Esophagus squamous epithelium (tissue), 5 donors: Measurements from ENCODE around the gene BEND3. TPM values are rescaled to one million over a fixed set of nuclear protein-coding genes. Genes with fewer than 3 reads are reported as not detected.
"Not testable (repeated sequence)": the region's sequence is repeated elsewhere in the genome, so short reads cannot be mapped to it uniquely, and the experiment has no call there.

ENCODE experiments used
- DNase-seq: peaks from one replicate; lab custom pipeline; 2025; lab: John Stamatoyannopoulos, UW
- H3K27ac ChIP-seq, 4 donors: fragments of 200-600 bp; sonication (generic); one replicate each; pipeline ENCODE4 v1.5.1; 2016 to 2019; ENCODE audit warnings: mild to moderate bottlenecking in 1 of 4
- H3K27me3 ChIP-seq, 4 donors: fragments of 200-600 bp; sonication (generic); 1 replicate in 3 of 4; 2 replicates in 1 of 4; pipeline versions ENCODE4 v1.5.1 to v1.6.0; 2017 to 2021; ENCODE audit warnings: antibody characterized with exemption in 1 of 4
- H3K36me3 ChIP-seq, 3 donors: fragments of 200-600 bp; sonication (generic); one replicate each; pipeline ENCODE4 v1.5.1; 2016 to 2019
- H3K4me1 ChIP-seq, 3 donors: fragments of 200-600 bp; sonication (generic); one replicate each; pipeline ENCODE4 v1.5.1; 2017 to 2019
- H3K4me3 ChIP-seq, 4 donors: fragments of 200-600 bp; sonication (generic); 1 replicate in 3 of 4; 2 replicates in 1 of 4; pipeline ENCODE4 v1.5.1; 2016 to 2019; ENCODE audit warnings: mild to moderate bottlenecking in 2 of 4, moderate library complexity in 1 of 4
- H3K9me3 ChIP-seq, 3 donors: fragments of 200-600 bp; sonication (generic); one replicate each; pipeline ENCODE4 v1.5.1; 2016 to 2019
- CTCF ChIP-seq, 6 experiments: fragments of 450-650 bp in 4 of 6; fragments of 200-600 bp in 2 of 6; sonication (generic) in 2 of 6; IDR thresholded peaks; one replicate each; pipeline ENCODE4 v1.5.1; 2016 to 2019; ENCODE audit warnings: antibody characterized with exemption in 6 of 6, mild to moderate bottlenecking in 4 of 6, moderate library complexity in 4 of 6
- POLR2A ChIP-seq, 4 donors: fragments of 450-650 bp; IDR thresholded peaks; one replicate each; pipeline ENCODE4 v1.6.1; 2017; ENCODE audit warnings: antibody characterized with exemption in 4 of 4, mild to moderate bottlenecking in 4 of 4, moderate library complexity in 3 of 4
- WGBS, 2 donors: methylation state at CpG; one replicate each; pipeline ENCODE4 v1.1.5; 2018; 5-methylcytosine and 5-hydroxymethylcytosine counted together
- intact Hi-C: fragments of 100-400 bp; cut with DNase I; formaldehyde crosslinking; loops from one replicate; pipeline ENCODE4 v1.15.0; 2022
- total RNA-seq, 4 donors: library from RNA; depleted of rRNA; stranded (reverse); fragments of >200 nt; gene quantifications; one replicate each; pipeline ENCODE4 v1.1.0, GENCODE V29; 2016
- donor health status: DM: yes; HTN: yes; CAD: no.

BEND3 gene
- total RNA-seq, 4 donors from 2014 or later = 2.0 to 3.6 (median 2.8) TPM

GRCh38 chr6:107120404-107120803, 5.1 kb upstream of the BEND3 start:
- Histone ChIP-seq H3K27ac (no peak overlapping the region), H3K4me1 (peaks cover 0 to 15% (median 7%) of the 10 kb centered on the region in 3 donors), H3K27me3 (peaks cover 0 to 38% (median 0%) of the 10 kb centered on the region in 4 donors), H3K36me3 (no peaks in the 10 kb centered on the region), H3K4me3 (no peak overlapping the region), H3K9me3 (no peaks in the 10 kb centered on the region)
- DNase-seq = no peak
- WGBS, 2 donors = 90 to 92% methylated on average over 4 of the region's 4 CpGs
- intact Hi-C loops = no loop called here
- TF ChIP-seq POLR2A (IDR thresholded peaks at IDR 0.05) (no peak), CTCF (IDR thresholded peaks at IDR 0.05) (no peak)

- H3K4me3 ChIP-seq = no peak overlapping the region
- no peak for DNase-seq
- 60 to 67% methylated on average over 2 of the region's 2 CpGs for WGBS, 2 donors
These were observed 3.7 kb upstream of the BEND3 start for GRCh38 chr6:107118976-107119375.

GRCh38 chr6:107118540-107118939, 3.2 kb upstream of the BEND3 start:
- H3K27me3 ChIP-seq = peaks cover 0 to 38% (median 0%) of the 10 kb centered on the region in 4 donors
- DNase-seq = not testable (repeated sequence)

More at GRCh38 chr6:107118976-107119375, 3.7 kb upstream of the BEND3 start:
- no peak overlapping the region for H3K27ac ChIP-seq
- H3K27me3 ChIP-seq = peaks cover 0 to 38% (median 0%) of the 10 kb centered on the region in 4 donors
- peaks cover 1 to 17% (median 8%) of the 10 kb centered on the region in 3 donors for H3K4me1 ChIP-seq
- no peaks in the 10 kb centered on the region for H3K9me3 ChIP-seq
- no peak for TF ChIP-seq POLR2A (IDR thresholded peaks at IDR 0.05)
- TF ChIP-seq CTCF (IDR thresholded peaks at IDR 0.05) = no peak
- H3K36me3 ChIP-seq = no peaks in the 10 kb centered on the region
- intact Hi-C loops = no loop called here

GRCh38 chr6:107116931-107117330, 1.6 kb upstream of the BEND3 start:
- H3K4me3 ChIP-seq = peak overlapping the region in 2 of 4 donors; percentile 54 to 85
- WGBS, 2 donors = 35 to 43% methylated on average over 7 of the region's 7 CpGs
- no peaks in the 10 kb centered on the region for H3K36me3 ChIP-seq

More at GRCh38 chr6:107118540-107118939, 3.2 kb upstream of the BEND3 start:
- peaks cover 6 to 22% (median 12%) of the 10 kb centered on the region in 3 donors for H3K4me1 ChIP-seq
- intact Hi-C loops, H3K27ac ChIP-seq, H3K9me3 ChIP-seq, H3K4me3 ChIP-seq, H3K36me3 ChIP-seq: not testable (repeated sequence)
- 64 to 92% methylated on average over 3 to 9 of the region's 9 CpGs for WGBS, 2 donors

GRCh38 chr6:107116328-107116892, 1.1 kb upstream of the BEND3 start:
- TF ChIP-seq CTCF (IDR thresholded peaks at IDR 0.05) (peak in 1 of 6 experiments; percentile 30), POLR2A (IDR thresholded peaks at IDR 0.05) (no peak)
- peak overlapping the region; percentile 54 to 85 (median 70) for H3K4me3 ChIP-seq

More at GRCh38 chr6:107116931-107117330, 1.6 kb upstream of the BEND3 start:
- no peak for DNase-seq
- TF ChIP-seq CTCF (IDR thresholded peaks at IDR 0.05) = no peak
- no peak for TF ChIP-seq POLR2A (IDR thresholded peaks at IDR 0.05)
- Histone ChIP-seq H3K27ac (no peak overlapping the region), H3K27me3 (peaks cover 0 to 38% (median 0%) of the 10 kb centered on the region in 4 donors), H3K9me3 (no peaks in the 10 kb centered on the region), H3K4me1 (peaks cover 6 to 24% (median 14%) of the 10 kb centered on the region in 3 donors)
- intact Hi-C loops = no loop called here

More at GRCh38 chr6:107116328-107116892, 1.1 kb upstream of the BEND3 start:
- H3K27me3 ChIP-seq = peaks cover 0 to 38% (median 0%) of the 10 kb centered on the region in 4 donors
- peak overlapping the region in 1 of 4 donors; percentile 21 for H3K27ac ChIP-seq
- intact Hi-C loops = no loop called here
- no peaks in the 10 kb centered on the region for H3K36me3 ChIP-seq
- H3K4me1 ChIP-seq = peaks cover 6 to 24% (median 14%) of the 10 kb centered on the region in 3 donors
- DNase-seq = no peak
- H3K9me3 ChIP-seq = no peaks in the 10 kb centered on the region
- WGBS, 2 donors = 0 to 1% methylated on average over 15 of the region's 15 CpGs
